ENCODE results near the gene DENND5A. TPM values are rescaled to one million over a fixed set of nuclear protein-coding genes. Genes with fewer than 3 reads are reported as not detected.
"Not testable (repeated sequence)": the region's sequence is repeated elsewhere in the genome, so short reads cannot be mapped to it uniquely, and the experiment has no call there.

DENND5A gene
- polyA plus RNA-seq, 1 experiment: 145 TPM

DNA sequence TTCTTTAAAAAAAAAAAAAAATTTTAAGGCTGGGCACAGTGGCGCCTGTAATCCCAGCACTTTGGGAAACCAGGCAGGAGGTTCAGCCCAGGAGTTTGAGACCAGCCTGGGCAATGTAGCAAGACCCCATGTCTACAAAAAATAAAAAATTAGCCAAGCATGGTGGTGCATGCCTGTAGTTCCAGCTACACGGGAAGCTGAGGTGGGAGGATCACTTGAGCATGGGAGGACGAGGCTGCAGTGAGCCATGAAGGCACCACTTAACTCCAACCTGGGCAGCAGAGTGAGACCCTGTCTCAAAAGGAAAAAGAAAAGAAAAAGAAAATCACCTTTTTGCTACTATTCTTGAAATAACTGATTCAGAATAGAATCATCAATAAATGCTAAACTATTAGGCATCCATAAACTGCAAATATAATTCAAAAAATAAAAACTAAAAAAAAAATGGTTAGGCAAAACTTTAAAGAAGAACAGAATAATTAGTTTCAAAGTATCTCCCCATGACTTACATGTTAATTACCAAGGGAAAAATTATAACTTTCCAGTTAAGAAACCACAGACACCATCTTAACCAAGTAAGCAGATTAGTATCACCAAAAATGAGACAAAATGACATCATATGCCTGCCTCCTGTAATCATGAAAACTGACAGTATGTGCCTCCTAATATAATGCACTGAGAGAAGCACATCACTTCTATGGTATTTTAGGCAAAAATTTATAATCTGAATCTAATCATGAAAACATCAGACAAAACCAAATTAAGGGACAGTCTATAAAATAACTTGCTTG lies 63.6 kb downstream of the DENND5A start:
- no peak for TF ChIP-seq CTCF (IDR thresholded peaks at IDR 0.05; ENCODE audit: low read depth, low read length)
- H3K27me3 ChIP-seq (ENCODE audit: control insufficient read depth, insufficient read depth, low read length): no peaks in the 10 kb centered on the region
- no peaks in the 10 kb centered on the region for H3K9me3 ChIP-seq (ENCODE audit: control insufficient read depth, insufficient read depth, low read length)
- H3K4me3 ChIP-seq (ENCODE audit: low read depth, low read length): no peak overlapping the region
- no peak overlapping the region for H3K27ac ChIP-seq (ENCODE audit: low read depth, low read length)
- ChIA-PET CTCF (interaction anchor here (0.6 kb wide), 1 partner anchor 193 kb away, joined by 3 read pairs; no protein-coding TSS in a partner anchor), POLR2A (interaction anchor here (0.7 kb wide), 1 partner anchor 13 kb away, joined by 3 read pairs; no protein-coding TSS in a partner anchor)
- DNase-seq (ENCODE audit: low read depth, low spot score): no peak

GRCh38 chr11:9200471-9200870 lies 64.7 kb downstream of the DENND5A start:
- DNase-seq (ENCODE audit: low read depth, low spot score): no peak
- no peak for TF ChIP-seq CTCF (IDR thresholded peaks at IDR 0.05; ENCODE audit: low read depth, low read length)

GRCh38 chr11:9193316-9193715 lies 71.8 kb downstream of the DENND5A start:
- H3K4me3 ChIP-seq (ENCODE audit: low read depth, low read length): no peak overlapping the region
- no peak for TF ChIP-seq CTCF (IDR thresholded peaks at IDR 0.05; ENCODE audit: low read depth, low read length)
- DNase-seq (ENCODE audit: low read depth, low spot score): no peak
- no peak overlapping the region for H3K27ac ChIP-seq (ENCODE audit: low read depth, low read length)
- CTCF ChIA-PET: interaction anchor here (1.0 kb wide), 1 partner anchor 313 kb away, joined by 3 read pairs; no protein-coding TSS in a partner anchor
- H3K27me3 ChIP-seq (ENCODE audit: control insufficient read depth, insufficient read depth, low read length): no peaks in the 10 kb centered on the region
- POLR2A ChIA-PET: no interaction called here
- H3K9me3 ChIP-seq (ENCODE audit: control insufficient read depth, insufficient read depth, low read length): peaks cover 4% of the 10 kb centered on the region; the same call in 1 of the 2 replicates

More at GRCh38 chr11:9200471-9200870, 64.7 kb downstream of the DENND5A start:
- ChIA-PET CTCF (interaction anchor here (0.6 kb wide), 1 partner anchor 267 kb away, joined by 10 read pairs; no protein-coding TSS in a partner anchor), POLR2A (interaction anchor here (0.6 kb wide), 1 partner anchor 446 kb away, joined by 3 read pairs; no protein-coding TSS in a partner anchor)
- Histone ChIP-seq H3K4me3 (ENCODE audit: low read depth, low read length) (no peak overlapping the region), H3K9me3 (ENCODE audit: control insufficient read depth, insufficient read depth, low read length) (no peaks in the 10 kb centered on the region), H3K27ac (ENCODE audit: low read depth, low read length) (no peak overlapping the region), H3K27me3 (ENCODE audit: control insufficient read depth, insufficient read depth, low read length) (no peaks in the 10 kb centered on the region)

DNA sequence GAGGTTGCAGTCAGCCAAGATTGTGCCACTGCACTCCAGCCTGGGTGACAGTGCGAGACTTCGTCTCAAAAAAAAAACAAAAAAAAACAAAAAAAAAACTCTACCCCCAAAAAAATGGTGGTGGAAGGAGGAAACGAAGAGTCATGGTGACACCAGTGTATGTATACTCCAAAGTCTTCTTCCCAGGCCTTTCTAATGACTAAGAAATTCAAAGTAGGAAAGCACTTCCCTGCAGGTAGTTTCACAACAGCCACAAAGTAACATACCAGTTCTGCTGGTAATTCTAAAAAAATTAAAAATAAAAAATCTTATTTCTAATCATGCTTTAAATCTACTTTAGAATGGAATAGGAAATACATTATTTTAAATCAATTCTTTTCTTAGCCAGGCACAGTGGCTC lies 72.6 kb downstream of the DENND5A start:
- peaks cover 4% of the 10 kb centered on the region; the same call in 1 of the 2 replicates for H3K9me3 ChIP-seq (ENCODE audit: control insufficient read depth, insufficient read depth, low read length)
- DNase-seq (ENCODE audit: low read depth, low spot score): no peak
- no peak overlapping the region for H3K4me3 ChIP-seq (ENCODE audit: low read depth, low read length)
- H3K27me3 ChIP-seq (ENCODE audit: control insufficient read depth, insufficient read depth, low read length): no peaks in the 10 kb centered on the region
- no peak for TF ChIP-seq CTCF (IDR thresholded peaks at IDR 0.05; ENCODE audit: low read depth, low read length)
- ChIA-PET CTCF (no interaction called here), POLR2A (no interaction called here)
- no peak overlapping the region for H3K27ac ChIP-seq (ENCODE audit: low read depth, low read length)

- DNase-seq (ENCODE audit: low read depth, low spot score); H3K4me3 ChIP-seq (ENCODE audit: low read depth, low read length); H3K27me3 ChIP-seq (ENCODE audit: control insufficient read depth, insufficient read depth, low read length); H3K27ac ChIP-seq (ENCODE audit: low read depth, low read length); CTCF ChIA-PET; POLR2A ChIA-PET; H3K9me3 ChIP-seq (ENCODE audit: control insufficient read depth, insufficient read depth, low read length): not testable (repeated sequence)
Observed at GRCh38 chr11:9190326-9191016, 74.7 kb downstream of the DENND5A start.

DNA sequence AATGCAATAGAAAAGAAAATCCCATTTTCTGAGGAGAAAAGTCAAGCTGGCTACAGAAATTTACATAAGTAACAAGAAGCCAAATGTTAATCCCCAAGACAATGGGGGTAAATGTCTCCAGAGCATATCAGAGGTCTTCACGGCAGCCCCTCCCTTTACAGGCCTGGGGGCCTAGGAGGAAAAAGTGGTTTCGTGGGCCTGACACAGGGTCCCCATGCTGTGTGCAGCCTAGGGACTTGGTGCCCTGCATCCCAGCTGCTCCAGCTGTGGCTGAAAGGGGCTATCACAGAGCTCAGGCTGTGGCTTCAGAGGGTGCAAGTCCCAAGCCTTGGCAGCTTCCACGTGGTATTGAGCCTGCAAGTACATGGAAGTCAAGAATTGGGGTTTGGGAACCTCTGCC lies 76.3 kb downstream of the DENND5A start:
- H3K27me3 ChIP-seq (ENCODE audit: control insufficient read depth, insufficient read depth, low read length); H3K9me3 ChIP-seq (ENCODE audit: control insufficient read depth, insufficient read depth, low read length); H3K27ac ChIP-seq (ENCODE audit: low read depth, low read length); POLR2A ChIA-PET; DNase-seq (ENCODE audit: low read depth, low spot score); H3K4me3 ChIP-seq (ENCODE audit: low read depth, low read length): not testable (repeated sequence)
- CTCF ChIA-PET: interaction anchor here (0.6 kb wide), 1 partner anchor 207 kb away, joined by 3 read pairs; no protein-coding TSS in a partner anchor

All from AG04450 (cell line).